GM23248 (cell line): ENCODE data around the gene SLC43A2. TPM values are rescaled to one million over a fixed set of nuclear protein-coding genes. Genes with fewer than 3 reads are reported as not detected.

Source experiments
- DNase-seq: peaks from one replicate; pipeline ENCODE4 v3.0.0-alpha.2; 2015
- H2AFZ ChIP-seq: fragments of 200-600 bp; sonication (generic); 2 replicates; pipeline ENCODE4 v1.6.1; 2016; ENCODE audit warnings: antibody characterized with exemption
- H3F3A ChIP-seq: fragments of 200-600 bp; sonication (generic); 2 replicates; pipeline ENCODE4 v1.6.1; 2016; ENCODE audit warnings: mild to moderate bottlenecking, antibody characterized with exemption, mixed run types; ENCODE audit not compliant: insufficient read depth
- H3K27ac ChIP-seq: fragments of 200-600 bp; sonication (generic); 2 replicates; pipeline ENCODE4 v1.5.1; 2016; ENCODE audit warnings: mild to moderate bottlenecking
- H3K27me3 ChIP-seq: fragments of 200-600 bp; sonication (generic); replicated peaks from 2 replicates; pipeline ENCODE4 v1.6.1; 2016; ENCODE audit warnings: mild to moderate bottlenecking; ENCODE audit not compliant: insufficient read depth
- H3K36me3 ChIP-seq: fragments of 200-600 bp; sonication (generic); 2 replicates; pipeline ENCODE4 v1.6.1; 2016; ENCODE audit warnings: low read depth, mild to moderate bottlenecking
- H3K4me1 ChIP-seq: fragments of 200-600 bp; sonication (generic); 2 replicates; pipeline ENCODE4 v1.6.1; 2016; ENCODE audit warnings: mild to moderate bottlenecking; ENCODE audit not compliant: insufficient read depth
- H3K4me2 ChIP-seq: fragments of 200-600 bp; sonication (generic); one replicate; pipeline ENCODE4 v1.6.1; 2016; ENCODE audit warnings: mild to moderate bottlenecking; ENCODE audit not compliant: unreplicated experiment
- H3K4me3 ChIP-seq: fragments of 200-600 bp; sonication (generic); 2 replicates; pipeline ENCODE4 v1.5.1; 2016; ENCODE audit warnings: mild to moderate bottlenecking
- H3K79me2 ChIP-seq: fragments of 200-600 bp; sonication (generic); 2 replicates; pipeline ENCODE4 v1.6.1; 2016; ENCODE audit warnings: mild to moderate bottlenecking; ENCODE audit not compliant: insufficient read depth
- H3K9ac ChIP-seq: fragments of 200-600 bp; sonication (generic); 2 replicates; pipeline ENCODE4 v1.6.1; 2016; ENCODE audit warnings: mild to moderate bottlenecking
- H3K9me2 ChIP-seq: fragments of 200-600 bp; sonication (generic); 2 replicates; pipeline ENCODE4 v1.6.1; 2016; ENCODE audit warnings: mixed run types, mild to moderate bottlenecking, moderate library complexity; ENCODE audit not compliant: insufficient read depth
- H3K9me3 ChIP-seq: fragments of 200-600 bp; sonication (generic); one replicate; pipeline ENCODE4 v1.6.1; 2017; ENCODE audit warnings: low read depth
- H4K20me1 ChIP-seq: fragments of 200-600 bp; sonication (generic); 2 replicates; pipeline ENCODE4 v1.6.0; 2016; ENCODE audit not compliant: insufficient read depth
- EZH2 ChIP-seq: fragments of 200-600 bp; sonication (generic); IDR thresholded peaks from 2 replicates; pipeline ENCODE4 v1.6.1; 2018; ENCODE audit warnings: antibody characterized with exemption, mild to moderate bottlenecking; ENCODE audit not compliant: insufficient read depth, poor library complexity, severe bottlenecking
- EZH2phosphoT487 ChIP-seq: fragments of 200-600 bp; sonication (generic); IDR thresholded peaks from 2 replicates; pipeline ENCODE4 v1.6.1; 2018; ENCODE audit warnings: antibody characterized with exemption, moderate library complexity, mild to moderate bottlenecking, low read depth; ENCODE audit not compliant: insufficient read depth
- WGBS, 2 experiments: methylation state at CpG; one replicate each; pipeline ENCODE4 v1.1.6; 2015 to 2017; ENCODE audit warnings: low lambda C conversion rate in 2 of 2, low coverage in 1 of 2; ENCODE audit errors: missing lambda C conversion rate in 2 of 2; 5-methylcytosine and 5-hydroxymethylcytosine counted together
- in situ Hi-C: fragments of 300-500 bp; cut with MboI; formaldehyde crosslinking; loops from 2 replicates; pipeline ENCODE4 v1.15.0; 2020
- polyA plus RNA-seq: library from polyadenylated mRNA; unstranded; fragments of >200 nt; fragmentation: Nextera tagmentation; extraction: Ambion mirVana; gene quantifications from 2 replicates; pipeline ENCODE4 v1.2.1, GENCODE V29; 2016
- total RNA-seq: library from RNA; depleted of rRNA; stranded (reverse); fragments of >200 nt; shearing (Covaris generic); gene quantifications from 2 replicates; pipeline ENCODE4 v1.2.3, GENCODE V29; 2014

Gene SLC43A2
- total and polyA plus RNA-seq, 2 experiments from 2014 or later, result 6.0 to 8.6 TPM

GRCh38 chr17:1629504-1630310 is 1.1 kb upstream of the SLC43A2 start:
- H4K20me1 ChIP-seq, result no peaks in the 10 kb centered on the region
- peak overlapping the region; percentile 96 for H3K4me2 ChIP-seq
- in situ Hi-C loops, result no loop called here
- H3K4me3 ChIP-seq, result peak overlapping the region; percentile 79
- DNase-seq, result peak; percentile 64
- 7 to 9% methylated on average over 43 to 45 of the region's 45 CpGs for WGBS, 2 experiments
- H3K36me3 ChIP-seq, result no peaks in the 10 kb centered on the region
- no peaks in the 10 kb centered on the region for H3K27me3 ChIP-seq
- no peaks in the 10 kb centered on the region for H3F3A ChIP-seq
- no peaks in the 10 kb centered on the region for H3K79me2 ChIP-seq
- H3K27ac ChIP-seq, result no peak overlapping the region
- no peaks in the 10 kb centered on the region for H3K9me3 ChIP-seq
- peak overlapping the region; percentile 93 for H3K9ac ChIP-seq
- no peaks in the 10 kb centered on the region for H3K9me2 ChIP-seq
- peak overlapping the region; percentile 80 for H2AFZ ChIP-seq
- no peaks in the 10 kb centered on the region for H3K4me1 ChIP-seq
- TF ChIP-seq EZH2 (no peak), EZH2phosphoT487 (no peak)

- Histone ChIP-seq H3K9me3 (no peaks in the 10 kb centered on the region), H3K4me2 (peak overlapping the region; percentile 96), H3K27me3 (no peaks in the 10 kb centered on the region), H3K9me2 (no peaks in the 10 kb centered on the region), H3K4me3 (peak overlapping the region; percentile 79), H3F3A (no peaks in the 10 kb centered on the region), H4K20me1 (no peaks in the 10 kb centered on the region), H3K79me2 (no peaks in the 10 kb centered on the region), H3K36me3 (no peaks in the 10 kb centered on the region), H3K9ac (peak overlapping the region; percentile 93), H3K4me1 (no peaks in the 10 kb centered on the region), H2AFZ (peak overlapping the region; percentile 80), H3K27ac (peak overlapping the region; percentile 81)
- peak; percentile 96 for DNase-seq
- TF ChIP-seq EZH2 (no peak), EZH2phosphoT487 (no peak)
- in situ Hi-C loops, result no loop called here
- 1% methylated on average over 20 to 56 of the region's 77 CpGs for WGBS, 2 experiments
Observed at GRCh38 chr17:1628856-1629503, 346 bp upstream of the SLC43A2 start.

DNA sequence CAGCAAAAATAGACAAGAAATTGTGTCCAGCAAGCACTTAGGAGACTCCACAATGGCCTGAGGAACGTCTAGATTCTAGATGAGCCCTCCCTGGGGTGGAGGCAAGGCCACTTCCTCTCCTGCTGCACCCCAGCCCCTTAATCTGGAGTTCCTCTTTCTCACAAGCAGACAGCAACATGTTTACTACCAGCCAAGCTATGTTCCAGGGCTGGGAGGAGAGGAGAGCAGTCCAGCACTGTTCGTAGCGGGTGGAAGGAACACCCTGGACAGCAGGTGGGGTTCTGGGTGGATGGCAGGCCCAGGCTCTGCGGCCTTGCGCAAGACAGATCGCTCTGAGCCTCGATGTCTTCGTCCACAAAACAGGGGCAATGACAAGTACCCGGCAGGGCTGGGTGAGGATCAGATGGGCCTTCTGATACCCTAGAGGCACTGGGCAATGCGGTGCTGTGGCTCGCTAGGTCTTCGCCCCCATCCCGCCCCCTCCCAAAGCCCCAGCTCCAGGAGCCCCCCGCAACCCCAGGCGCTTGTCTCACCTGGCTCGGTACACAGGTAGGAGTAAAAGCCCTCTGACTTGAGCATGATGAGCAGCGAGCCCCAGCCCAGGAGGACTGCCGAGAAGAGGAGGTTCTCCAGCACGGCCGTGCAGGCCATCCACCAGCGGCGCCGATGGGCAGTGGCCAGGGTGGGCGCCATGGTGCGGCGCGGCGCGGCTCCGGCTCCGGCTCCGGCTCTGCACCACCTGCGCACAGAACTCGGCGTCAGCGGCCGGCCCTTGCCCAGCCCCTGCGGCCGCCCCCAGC is 1.3 kb downstream of the SLC43A2 start:
- H3K27me3 ChIP-seq, result no peaks in the 10 kb centered on the region
- peak overlapping the region; percentile 93 for H3K9ac ChIP-seq
- H3K36me3 ChIP-seq, result no peaks in the 10 kb centered on the region
- in situ Hi-C loops, result no loop called here
- H3K79me2 ChIP-seq, result no peaks in the 10 kb centered on the region
- WGBS, 2 experiments, result 32 to 48% methylated on average over 24 to 30 of the region's 39 CpGs
- H2AFZ ChIP-seq, result peak overlapping the region; percentile 80
- H3K27ac ChIP-seq, result no peak overlapping the region
- H3K4me2 ChIP-seq, result peak overlapping the region; percentile 96
- no peaks in the 10 kb centered on the region for H3K9me2 ChIP-seq
- no peak for TF ChIP-seq EZH2
- no peak for TF ChIP-seq EZH2phosphoT487
- H3K9me3 ChIP-seq, result no peaks in the 10 kb centered on the region
- no peaks in the 10 kb centered on the region for H4K20me1 ChIP-seq
- no peaks in the 10 kb centered on the region for H3K4me1 ChIP-seq
- H3K4me3 ChIP-seq, result peak overlapping the region; percentile 79
- no peaks in the 10 kb centered on the region for H3F3A ChIP-seq
- DNase-seq, result no peak

DNA sequence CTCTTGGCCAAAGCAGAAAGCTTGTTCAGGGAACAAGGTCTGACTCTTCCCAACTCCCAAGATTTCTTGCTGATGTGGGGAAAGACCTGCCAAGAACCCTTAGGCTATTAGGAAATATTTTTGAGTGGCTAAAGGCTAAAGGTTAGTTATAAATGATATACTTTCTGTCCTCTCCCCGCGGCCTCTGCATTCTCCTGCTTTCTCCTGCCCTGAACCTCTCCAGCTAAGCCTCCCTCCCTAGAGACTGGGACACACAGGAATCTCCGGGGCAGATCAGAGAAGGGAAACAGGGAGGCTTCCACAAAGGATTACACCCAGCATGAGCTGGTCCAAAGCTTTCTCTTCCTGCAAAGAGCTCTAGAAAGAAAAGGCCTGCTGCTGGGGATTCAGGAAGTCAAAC is 2.3 kb downstream of the SLC43A2 start:
- H3F3A ChIP-seq, result no peaks in the 10 kb centered on the region
- no peaks in the 10 kb centered on the region for H3K9me3 ChIP-seq
- no peaks in the 10 kb centered on the region for H3K79me2 ChIP-seq
- no peaks in the 10 kb centered on the region for H3K4me1 ChIP-seq
- no peak overlapping the region for H3K9ac ChIP-seq
- no peak for TF ChIP-seq EZH2
- no peak for TF ChIP-seq EZH2phosphoT487
- H3K4me2 ChIP-seq, result no peak overlapping the region
- H2AFZ ChIP-seq, result no peak overlapping the region
- no peaks in the 10 kb centered on the region for H3K27me3 ChIP-seq
- no peaks in the 10 kb centered on the region for H3K36me3 ChIP-seq
- no peaks in the 10 kb centered on the region for H3K9me2 ChIP-seq
- H4K20me1 ChIP-seq, result no peaks in the 10 kb centered on the region
- H3K27ac ChIP-seq, result no peak overlapping the region
- 83 to 91% methylated on average over 3 of the region's 3 CpGs for WGBS, 2 experiments
- DNase-seq, result no peak
- in situ Hi-C loops, result no loop called here
- H3K4me3 ChIP-seq, result no peak overlapping the region
